K562 (cell line): ENCODE measurements around the gene LZTS3. TPM values are rescaled to one million over a fixed set of nuclear protein-coding genes. Genes with fewer than 3 reads are reported as not detected.

Experiments used
- ATAC-seq: fragments of 200-7000 bp; cut with Tn5 transposase; 3 replicates; pipeline ENCODE4 v1.9.1; 2020; ENCODE audit warnings: moderate library complexity
- BruUV-seq: library from RNA; stranded (reverse); fragments of 400-500 nt; replicated peaks from 2 replicates; lab custom pipeline; 2021; lab: Mats Ljungman, UMichigan
- CTCF ChIA-PET: fragments of 300-600 bp; formaldehyde crosslinking; extraction: SDS; loops from one replicate; lab custom pipeline; 2021; ENCODE audit warnings: low intra/inter-chr PET ratio; lab: Yijun Ruan, JAX
- POLR2A ChIA-PET: fragments of 300-600, 350-650 bp; sonication (Branson Sonifier 250); formaldehyde crosslinking; extraction: SDS; loops from one replicate; lab custom pipeline; 2021; ENCODE audit warnings: antibody characterized with exemption, inconsistent platforms; lab: Yijun Ruan, JAX
- DNase-seq, 4 experiments: peaks; one replicate each; pipeline versions ENCODE4 v3.0.0 to v3.0.0-alpha.2; 2011 to 2018; ENCODE audit warnings: low spot score in 3 of 4, mixed read lengths in 3 of 4; ENCODE audit errors: extremely low read depth in 1 of 4
- FAIRE-seq: peaks from 2 replicates; lab custom pipeline; 2011; peaks lifted over from hg19 to GRCh38; lab: Jason Lieb, UNC
- H2AFZ ChIP-seq: 2 replicates; pipeline ENCODE4 v1.6.0; 2011; ENCODE audit warnings: low read depth, low read length, control low read depth, inconsistent platforms
- H3K27ac ChIP-seq: fragments of 200-600 bp; 3 replicates; pipeline ENCODE4 v1.8.0; 2011; ENCODE audit warnings: low read depth, mild to moderate bottlenecking, control low read depth, inconsistent platforms, low read length, moderate library complexity, mixed read lengths; ENCODE audit errors: extremely low read depth
- H3K27me3 ChIP-seq, 2 experiments: fragments of 300-600 bp in 1 of 2; 2 replicates in 1 of 2; 3 replicates in 1 of 2; pipeline versions ENCODE4 v1.6.0 to v1.8.0; 2011; ENCODE audit warnings: inconsistent platforms in 2 of 2, low read length in 2 of 2, mild to moderate bottlenecking in 1 of 2, mixed read lengths in 1 of 2, moderate library complexity in 1 of 2; ENCODE audit not compliant: control insufficient read depth in 2 of 2, insufficient read depth in 2 of 2
- H3K36me3 ChIP-seq: fragments of 300-600 bp; 3 replicates; pipeline ENCODE4 v1.8.0; 2011; ENCODE audit warnings: mild to moderate bottlenecking, low read length, inconsistent platforms; ENCODE audit not compliant: control insufficient read depth, insufficient read depth
- H3K4me1 ChIP-seq, 2 experiments: fragments of 200-600 bp in 1 of 2; replicated peaks in 1 of 2; 2 replicates in 1 of 2; 3 replicates in 1 of 2; pipeline versions ENCODE4 v1.5.1 to v1.8.0; 2011; ENCODE audit warnings: inconsistent platforms in 2 of 2, low read length in 2 of 2, mild to moderate bottlenecking in 1 of 2, mixed read lengths in 1 of 2, moderate library complexity in 1 of 2; ENCODE audit not compliant: control insufficient read depth in 2 of 2, insufficient read depth in 2 of 2
- H3K4me2 ChIP-seq: 2 replicates; pipeline ENCODE4 v1.6.1; 2011; ENCODE audit warnings: low read length, control low read depth, inconsistent platforms, mixed read lengths; ENCODE audit not compliant: insufficient read depth
- H3K4me3 ChIP-seq: fragments of 200-600 bp; sonication (generic), shearing (Covaris generic); 2 replicates; pipeline ENCODE4 v1.5.1; 2016; ENCODE audit warnings: control low read depth, inconsistent platforms
- H3K79me2 ChIP-seq: fragments of 200-600 bp; 3 replicates; pipeline ENCODE4 v1.8.0; 2011; ENCODE audit warnings: low read length, inconsistent platforms; ENCODE audit not compliant: control insufficient read depth, insufficient read depth
- H3K9ac ChIP-seq, 2 experiments: 2 replicates each; pipeline versions ENCODE4 v1.6.0 to v1.6.1; 2011; ENCODE audit warnings: low read depth in 2 of 2, low read length in 2 of 2, control low read depth in 1 of 2, inconsistent platforms in 1 of 2, mild to moderate bottlenecking in 1 of 2, mixed read lengths in 1 of 2; ENCODE audit not compliant: insufficient read depth in 1 of 2
- H3K9me1 ChIP-seq: one replicate; pipeline ENCODE4 v1.6.0; 2011; ENCODE audit warnings: inconsistent platforms, mild to moderate bottlenecking, low read length, moderate library complexity; ENCODE audit not compliant: control insufficient read depth, insufficient read depth
- H3K9me3 ChIP-seq: replicated peaks from 2 replicates; pipeline ENCODE4 v1.5.1; 2011; ENCODE audit warnings: low read depth, low read length, inconsistent platforms; ENCODE audit not compliant: control insufficient read depth, insufficient read depth
- H4K20me1 ChIP-seq: replicated peaks from 2 replicates; pipeline ENCODE4 v1.6.1; 2011; ENCODE audit warnings: low read length, inconsistent platforms, mixed read lengths; ENCODE audit not compliant: control insufficient read depth, insufficient read depth
- FOXM1 ChIP-seq, 2 experiments: fragments of 450-650 bp in 1 of 2; sonication (generic) in 1 of 2; formaldehyde crosslinking in 1 of 2; IDR thresholded peaks; 2 replicates each; pipeline versions ENCODE4 v1.6.1 to v1.9.0; 2017 to 2022; ENCODE audit warnings: low read depth in 2 of 2, mild to moderate bottlenecking in 2 of 2, missing genetic modification reagents in 1 of 2, moderate library complexity in 1 of 2
- KLF1 ChIP-seq: fragments of 450-650 bp; IDR thresholded peaks from 2 replicates; pipeline ENCODE4 v1.6.1; 2016; ENCODE audit warnings: missing genetic modification characterization, missing compliant biosample characterization
- PREB ChIP-seq: sonication (generic); formaldehyde crosslinking; IDR thresholded peaks from 2 replicates; pipeline ENCODE4 v1.8.1; 2023; ENCODE audit warnings: mild to moderate bottlenecking, missing genetic modification reagents
- RUNX1 ChIP-seq: sonication (generic); IDR thresholded peaks from 2 replicates; pipeline ENCODE4 v1.6.1; 2016; ENCODE audit warnings: antibody characterized with exemption, low read depth
- SNAPC5 ChIP-seq: fragments of 250-450 bp; sonication (Bioruptor Pico); IDR thresholded peaks from 2 replicates; pipeline ENCODE4 v1.8.0; 2021; ENCODE audit warnings: moderate library complexity, mild to moderate bottlenecking, inconsistent platforms
- TBL1XR1 ChIP-seq, 2 experiments: IDR thresholded peaks; 2 replicates each; pipeline ENCODE4 v1.6.1; 2012; ENCODE audit warnings: improper control_type of control experiment in 2 of 2, low read length in 2 of 2, mild to moderate bottlenecking in 1 of 2
- U2AF2 ChIP-seq: fragments of 200-400 bp; formaldehyde crosslinking; optimal IDR thresholded peaks from 2 replicates; pipeline ENCODE3; 2017; ENCODE audit warnings: low read depth, mild to moderate bottlenecking, low read length
- XRCC5 ChIP-seq: fragments of 200-400 bp; formaldehyde crosslinking; IDR thresholded peaks from 2 replicates; pipeline ENCODE4 v1.6.1; 2017; ENCODE audit warnings: low read depth, mild to moderate bottlenecking, low read length
- ZBTB1 ChIP-seq: sonication (generic); formaldehyde crosslinking; IDR thresholded peaks from 2 replicates; pipeline ENCODE4 v1.8.1; 2023; ENCODE audit warnings: missing genetic modification reagents, low read depth, mild to moderate bottlenecking, borderline replicate concordance
- ZNF395 ChIP-seq: fragments of 200-800 bp; sonication (Bioruptor generic); IDR thresholded peaks from 2 replicates; pipeline ENCODE4 v1.6.1; 2017; ENCODE audit warnings: missing genetic modification characterization, missing compliant biosample characterization
- ZNF707 ChIP-seq: fragments of 250-450 bp; sonication (Bioruptor Pico); conservative IDR thresholded peaks from 2 replicates; pipeline ENCODE4 v1.8.0; 2022; ENCODE audit warnings: inconsistent platforms, mild to moderate bottlenecking, moderate library complexity
- WGBS: fragments of 100-300 bp; shearing (Covaris generic); methylation state at CpG from one replicate; pipeline ENCODE4 v1.1.6; 2016; ENCODE audit warnings: low coverage, mixed read lengths; ENCODE audit not compliant: insufficient coverage; ENCODE audit errors: missing lambda C conversion rate; 5-methylcytosine and 5-hydroxymethylcytosine counted together
- in situ Hi-C: fragments of 300-500 bp; cut with MboI; formaldehyde crosslinking; loops from 4 replicates; pipeline ENCODE4 v1.15.0; 2018; ENCODE audit warnings: inconsistent platforms, mixed read lengths
- intact Hi-C: fragments of 100-400 bp; cut with micrococcal nuclease; formaldehyde crosslinking; loops from 2 replicates; pipeline ENCODE4 v1.14.2; 2022
- polyA plus RNA-seq, 8 experiments: library from polyadenylated mRNA; depleted of rRNA in 4 of 8; stranded (reverse) in 5 of 8; unstranded in 3 of 8; fragments of >200 nt; fragmentation: Nextera tagmentation in 2 of 8; fragmentation: Illumina TruSeq in 1 of 8; extraction: Ambion mirVana in 2 of 8; extraction: Trizol in 1 of 8; gene quantifications; 2 replicates each; pipeline versions ENCODE4 v1.2.1 to v1.2.3, GENCODE V29; 2011 to 2014; ENCODE audit warnings: inconsistent platforms in 1 of 8, missing spikeins in 1 of 8
- total RNA-seq, 7 experiments: library from RNA; depleted of rRNA in 6 of 7; stranded (reverse); fragments of >200 nt in 6 of 7; fragmentation: Illumina TruSeq in 2 of 7; extraction: Trizol in 2 of 7; gene quantifications; 2 replicates each; pipeline versions ENCODE4 v1.2.1 to v1.2.3, GENCODE V29; 2011 to 2021; ENCODE audit warnings: low replicate concordance in 1 of 7

LZTS3 gene
- total and polyA plus RNA-seq, 9 of the 15 experiments (the other 6 are each of a cell fraction or from before 2014, with no cell fraction given), result 0.07 to 2.9 (median 2.0) TPM

DNA sequence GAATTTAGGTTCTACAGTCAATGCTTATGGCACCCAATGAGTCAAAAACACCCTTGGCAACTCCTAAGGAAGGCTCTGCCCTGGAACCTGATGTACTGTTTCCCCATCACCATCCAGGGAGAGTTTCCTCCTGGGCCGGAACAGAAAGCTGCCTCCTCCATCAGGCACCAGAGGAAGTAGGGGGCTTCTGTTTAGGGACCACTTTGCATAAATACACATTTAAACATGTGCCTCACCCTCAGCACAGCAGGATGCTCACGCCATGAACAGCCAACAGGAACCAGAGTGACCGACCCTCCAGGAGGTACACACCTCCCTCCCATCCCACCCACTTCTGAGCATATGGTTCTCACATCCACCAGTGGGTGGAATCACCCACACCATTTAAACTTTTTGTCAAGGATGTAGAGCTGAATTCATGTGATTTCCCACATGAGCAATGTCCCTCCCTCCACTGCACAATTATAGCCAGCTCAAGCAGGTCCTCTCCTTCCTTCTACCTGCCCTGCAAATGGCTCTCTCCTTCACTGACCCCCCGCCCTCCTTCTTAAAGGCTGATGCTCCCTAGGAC lies 16.3 kb upstream of the LZTS3 start (continued):
- no peak for TF ChIP-seq SNAPC5 (CRISPR knock-in tag)
- TF ChIP-seq ZBTB1 (CRISPR knock-in tag), result no peak
- TF ChIP-seq KLF1 (tag), result no peak

- no TSS peak for BruUV-seq
- intact Hi-C loops, result no loop called here
These were observed 15.6 kb upstream of the LZTS3 start for GRCh38 chr20:3188823-3189413.

More at GRCh38 chr20:3188823-3189413, 15.6 kb upstream of the LZTS3 start:
- H3K79me2 ChIP-seq, result no peaks in the 10 kb centered on the region
- DNase-seq, result no peak
- FAIRE-seq, result no peak
- CTCF ChIA-PET, result no interaction called here
- H3K4me2 ChIP-seq, result no peak overlapping the region
- WGBS, result 94% methylated on average over 2 of the region's 3 CpGs
- H3K4me3 ChIP-seq, result no peak overlapping the region
- H3K9me1 ChIP-seq, result no peaks in the 10 kb centered on the region
- POLR2A ChIA-PET, result interaction anchor here (0.6 to 1.3 kb wide), 2 partner anchors 20 to 112 kb away, joined by 3 to 5 read pairs; partner anchors contain the start of gene ITPA
- no peaks in the 10 kb centered on the region for H4K20me1 ChIP-seq
- no peak overlapping the region for H3K9ac ChIP-seq
- in situ Hi-C loops, result no loop called here
- H3K27me3 ChIP-seq, result no peaks in the 10 kb centered on the region
- TF ChIP-seq U2AF2 (no peak), PREB (CRISPR knock-in tag) (no peak), XRCC5 (no peak), ZNF395 (no peak), RUNX1 (no peak), ZNF707 (no peak), TBL1XR1 (IDR thresholded peaks at IDR 0.05; ENCODE audit: low read length in 2 of 2) (no peak), FOXM1 (IDR thresholded peaks at IDR 0.05; ENCODE audit: low read depth) (no peak), FOXM1 (CRISPR knock-in tag; IDR thresholded peaks at IDR 0.05; ENCODE audit: low read depth) (no peak)
- TF ChIP-seq, all 486 proteins: peak for 0
- H3K36me3 ChIP-seq, result peaks cover 40% of the 10 kb centered on the region; the same call in 2 of the 3 replicates
- H3K27ac ChIP-seq, result no peak overlapping the region
- ATAC-seq, result no peak; the same call in 2 of the 3 replicates
- peaks cover 0 to 5% of the 10 kb centered on the region in 2 experiments; a peak in 2 of 5 replicates for H3K4me1 ChIP-seq
- H3K9me3 ChIP-seq, result no peaks in the 10 kb centered on the region
- no peak overlapping the region for H2AFZ ChIP-seq
